H9 (cell line): ENCODE results near the gene SYT17. TPM values are rescaled to one million over a fixed set of nuclear protein-coding genes. Genes with fewer than 3 reads are reported as not detected.

Experiments
- DNase-seq: peaks from one replicate; pipeline ENCODE4 v3.0.0-alpha.2; 2017
- H2AFZ ChIP-seq: one replicate; pipeline ENCODE4 v1.6.1; 2013; ENCODE audit warnings: mild to moderate bottlenecking, low read length, control low read depth, moderate library complexity
- H2AK5ac ChIP-seq: 2 replicates; pipeline ENCODE4 v1.6.1; 2013; ENCODE audit warnings: low read length, control low read depth, mixed read lengths; ENCODE audit not compliant: insufficient read length
- H2BK120ac ChIP-seq: one replicate; pipeline ENCODE4 v1.6.1; 2013; ENCODE audit warnings: low read depth, mild to moderate bottlenecking, low read length, control low read depth, inconsistent platforms; ENCODE audit not compliant: poor library complexity, severe bottlenecking
- H2BK12ac ChIP-seq: 2 replicates; pipeline ENCODE4 v1.6.1; 2013; ENCODE audit warnings: low read length, control low read depth, mixed read lengths, low read depth; ENCODE audit not compliant: insufficient read length
- H2BK15ac ChIP-seq: 2 replicates; pipeline ENCODE4 v1.6.1; 2013; ENCODE audit warnings: low read depth, low read length, control low read depth
- H2BK20ac ChIP-seq: one replicate; pipeline ENCODE4 v1.6.1; 2013; ENCODE audit warnings: low read depth, mild to moderate bottlenecking, low read length, control low read depth, inconsistent platforms; ENCODE audit not compliant: poor library complexity, severe bottlenecking
- H2BK5ac ChIP-seq: 2 replicates; pipeline ENCODE4 v1.6.1; 2013; ENCODE audit warnings: low read length, control low read depth, mixed read lengths; ENCODE audit not compliant: insufficient read length
- H3K14ac ChIP-seq: 2 replicates; pipeline ENCODE4 v1.6.1; 2013; ENCODE audit warnings: low read length, control low read depth; ENCODE audit not compliant: insufficient read depth
- H3K18ac ChIP-seq: 2 replicates; pipeline ENCODE4 v1.6.1; 2013; ENCODE audit warnings: low read depth, mild to moderate bottlenecking, mixed read lengths, low read length, control low read depth; ENCODE audit not compliant: insufficient read length
- H3K23ac ChIP-seq: 2 replicates; pipeline ENCODE4 v1.6.1; 2013; ENCODE audit warnings: low read length, control low read depth, mixed read lengths, low read depth; ENCODE audit not compliant: insufficient read length
- H3K23me2 ChIP-seq: 2 replicates; pipeline ENCODE4 v1.6.1; 2013; ENCODE audit warnings: low read depth, mild to moderate bottlenecking, mixed read lengths, low read length, control low read depth; ENCODE audit not compliant: insufficient read length, poor library complexity, severe bottlenecking
- H3K27ac ChIP-seq: 2 replicates; pipeline ENCODE4 v1.5.1; 2013; ENCODE audit warnings: low read length, control low read depth, mixed read lengths, low read depth; ENCODE audit not compliant: insufficient read length
- H3K27me3 ChIP-seq: 2 replicates; pipeline ENCODE4 v1.6.1; 2013; ENCODE audit warnings: low read length, control low read depth, inconsistent platforms; ENCODE audit not compliant: insufficient read depth
- H3K4ac ChIP-seq: 2 replicates; pipeline ENCODE4 v1.6.1; 2013; ENCODE audit warnings: low read depth, mild to moderate bottlenecking, control low read depth, inconsistent platforms, low read length, moderate library complexity
- H3K4me1 ChIP-seq: 2 replicates; pipeline ENCODE4 v1.6.1; 2013; ENCODE audit warnings: low read length, control low read depth, inconsistent platforms; ENCODE audit not compliant: insufficient read depth
- H3K4me2 ChIP-seq: 2 replicates; pipeline ENCODE4 v1.6.1; 2013; ENCODE audit warnings: low read length, control low read depth, mixed read lengths; ENCODE audit not compliant: insufficient read length, insufficient read depth
- H3K56ac ChIP-seq: 2 replicates; pipeline ENCODE4 v1.6.1; 2013; ENCODE audit warnings: low read depth, mild to moderate bottlenecking, mixed read lengths, low read length, control low read depth; ENCODE audit not compliant: insufficient read length
- H3K79me1 ChIP-seq: 2 replicates; pipeline ENCODE4 v1.6.1; 2013; ENCODE audit warnings: low read depth, mild to moderate bottlenecking, moderate library complexity, low read length, control low read depth, inconsistent platforms; ENCODE audit not compliant: insufficient read depth, poor library complexity, severe bottlenecking
- H3K79me2 ChIP-seq: 2 replicates; pipeline ENCODE4 v1.6.1; 2013; ENCODE audit warnings: low read length, control low read depth, inconsistent platforms; ENCODE audit not compliant: insufficient read depth
- H3K9ac ChIP-seq: 2 replicates; pipeline ENCODE4 v1.6.1; 2013; ENCODE audit warnings: low read length, control low read depth, mixed read lengths; ENCODE audit not compliant: insufficient read length; ENCODE audit errors: extremely low read depth
- H3K9me3 ChIP-seq: one replicate; pipeline ENCODE4 v1.6.1; 2013; ENCODE audit warnings: low read depth, low read length, inconsistent platforms; ENCODE audit not compliant: control insufficient read depth
- H3T11ph ChIP-seq: one replicate; pipeline ENCODE4 v1.6.1; 2013; ENCODE audit warnings: mild to moderate bottlenecking, low read length, control low read depth, inconsistent platforms
- H4K20me1 ChIP-seq: one replicate; pipeline ENCODE4 v1.6.1; 2013; ENCODE audit not compliant: control insufficient read depth, insufficient read length, insufficient read depth
- H4K5ac ChIP-seq: 2 replicates; pipeline ENCODE4 v1.6.1; 2013; ENCODE audit warnings: low read depth, mild to moderate bottlenecking, mixed read lengths, low read length, control low read depth; ENCODE audit not compliant: insufficient read length
- H4K8ac ChIP-seq: replicated peaks from 2 replicates; pipeline ENCODE4 v1.6.1; 2013; ENCODE audit warnings: low read length, control low read depth, mixed read lengths, low read depth; ENCODE audit not compliant: insufficient read length
- H4K91ac ChIP-seq: 2 replicates; pipeline ENCODE4 v1.6.1; 2013; ENCODE audit warnings: low read depth, mild to moderate bottlenecking, moderate library complexity, mixed read lengths, low read length, control low read depth; ENCODE audit not compliant: insufficient read length
- H3K27ac Mint-ChIP-seq, 3 experiments: 2 replicates in 2 of 3; 3 replicates in 1 of 3; pipeline ENCODE4 v1.8.0; 2020 to 2021; ENCODE audit warnings: mixed read lengths in 3 of 3, mild to moderate bottlenecking in 1 of 3, moderate library complexity in 1 of 3
- H3K27me3 Mint-ChIP-seq: 2 replicates; pipeline ENCODE4 v1.8.0; 2021; ENCODE audit warnings: low read depth, mild to moderate bottlenecking, moderate library complexity, mixed read lengths
- H3K36me3 Mint-ChIP-seq, 3 experiments: 2 replicates in 2 of 3; 3 replicates in 1 of 3; pipeline ENCODE4 v1.8.0; 2020 to 2021; ENCODE audit warnings: low read depth in 3 of 3, mixed read lengths in 3 of 3; ENCODE audit not compliant: insufficient read depth in 1 of 3
- H3K4me1 Mint-ChIP-seq, 2 experiments: 2 replicates each; pipeline ENCODE4 v1.8.0; 2020; ENCODE audit warnings: mixed read lengths in 2 of 2
- H3K4me3 Mint-ChIP-seq, 2 experiments: 2 replicates in 1 of 2; 3 replicates in 1 of 2; pipeline ENCODE4 v1.8.0; 2020 to 2021; ENCODE audit warnings: mild to moderate bottlenecking in 2 of 2, mixed read lengths in 2 of 2, moderate library complexity in 1 of 2
- H3K9me3 Mint-ChIP-seq, 2 experiments: 2 replicates in 1 of 2; 3 replicates in 1 of 2; pipeline ENCODE4 v1.8.0; 2020; ENCODE audit warnings: mild to moderate bottlenecking in 2 of 2, mixed read lengths in 2 of 2, moderate library complexity in 1 of 2
- CTCF ChIP-seq: fragments of 200-600 bp; sonication (generic); conservative IDR thresholded peaks from 3 replicates; pipeline ENCODE4 v1.8.0; 2021; ENCODE audit warnings: antibody characterized with exemption, mild to moderate bottlenecking
- WGBS: extraction: QIAGEN DNeasy Blood & Tissue Kit; methylation state at CpG from one replicate; pipeline ENCODE4 v1.1.7; 2013; ENCODE audit warnings: missing lambda C conversion rate, low lambda C conversion rate, mixed read lengths; ENCODE audit not compliant: insufficient read length; ENCODE audit errors: extremely low coverage; 5-methylcytosine and 5-hydroxymethylcytosine counted together
- total RNA-seq: library from RNA; stranded (reverse); gene quantifications from 2 replicates; pipeline ENCODE4 v1.2.1, GENCODE V29; 2021

Gene SYT17
- total RNA-seq, 1 experiment from 2014 or later: 3.0 TPM

GRCh38 chr16:19285431-19285830 lies 117.4 kb downstream of the SYT17 start, which contains the start of gene CLEC19A:
CLEC19A (plus strand) TSS chr16:19285731; CDS start chr16:19285852, 121 bp downstream.
- Mint-ChIP-seq H3K4me1 (peaks cover 46 to 47% of the 10 kb centered on the region in 2 experiments), H3K4me3 (no peak within 1 kb of the TSS), H3K36me3 (peaks cover 0 to 3% (median 0%) of the 10 kb centered on the region in 3 experiments; a peak in 2 of 7 replicates), H3K27ac (peak within 1 kb of the TSS in 1 of 3 experiments; percentile 79; a peak in 1 of 7 replicates), H3K27me3 (no peaks in the 10 kb centered on the region), H3K9me3 (peaks cover 3 to 5% of the 10 kb centered on the region in 2 experiments; a peak in 2 of 5 replicates)
- no peak within 1 kb of the TSS; the same call in 1 of the 2 replicates for H2BK15ac ChIP-seq
- no peak within 1 kb of the TSS for H2AK5ac ChIP-seq
- no peak within 1 kb of the TSS for H4K5ac ChIP-seq
- H3K27me3 ChIP-seq: no peaks in the 10 kb centered on the region
- no peak within 1 kb of the TSS for H3K18ac ChIP-seq
- H4K8ac ChIP-seq: no peak within 1 kb of the TSS
- H3K23me2 ChIP-seq: no peaks in the 10 kb centered on the region
- no peak within 1 kb of the TSS for H3K4ac ChIP-seq
- H3K79me1 ChIP-seq: no peaks in the 10 kb centered on the region
- H3K23ac ChIP-seq: no peak within 1 kb of the TSS
- WGBS: no CpG with 5 or more reads among the region's 2 CpGs
- no peak for DNase-seq
- TF ChIP-seq CTCF: no peak
- H2AFZ ChIP-seq: no peak within 1 kb of the TSS
- no peak within 1 kb of the TSS for H3K56ac ChIP-seq
- H2BK20ac ChIP-seq: no peak within 1 kb of the TSS
- H4K91ac ChIP-seq: no peak within 1 kb of the TSS
- H3T11ph ChIP-seq: no peak within 1 kb of the TSS
- no peak within 1 kb of the TSS for H2BK120ac ChIP-seq
- H3K9me3 ChIP-seq: no peaks in the 10 kb centered on the region
- H3K9ac ChIP-seq: no peak within 1 kb of the TSS
- peaks cover 11% of the 10 kb centered on the region; the same call in 1 of the 2 replicates for H3K4me1 ChIP-seq
- H3K27ac ChIP-seq: no peak within 1 kb of the TSS
- no peak within 1 kb of the TSS for H3K14ac ChIP-seq
- H2BK12ac ChIP-seq: no peak within 1 kb of the TSS
- no peaks in the 10 kb centered on the region for H4K20me1 ChIP-seq
- H2BK5ac ChIP-seq: no peak within 1 kb of the TSS
- no peaks in the 10 kb centered on the region for H3K79me2 ChIP-seq
- no peak within 1 kb of the TSS for H3K4me2 ChIP-seq
